ENCODE data around the gene NACA2.

NACA2 gene

GRCh38 chr17:61616783-61617182 is 25.8 kb upstream of the NACA2 start:
- H3K27ac ChIP-seq (ENCODE audit: low read depth, low read length) = no peak overlapping the region
- no peak overlapping the region for H3K4ac ChIP-seq (ENCODE audit: low read depth, low read length)
- H3K56ac ChIP-seq (ENCODE audit: low read length) = no peak overlapping the region
- no peak overlapping the region for H3K9ac ChIP-seq (ENCODE audit: low read length)
- H3K23ac ChIP-seq (ENCODE audit: low read length) = no peak overlapping the region
- no peak overlapping the region for H3K4me3 ChIP-seq (ENCODE audit: low read length)
- no peak overlapping the region for H3K4me2 ChIP-seq (ENCODE audit: low read length)
- no peak overlapping the region for H4K5ac ChIP-seq (ENCODE audit: low read length)
- no peak overlapping the region for H3K18ac ChIP-seq (ENCODE audit: low read length)
- H2BK15ac ChIP-seq (replicated peaks; ENCODE audit: low read depth) = no peak overlapping the region
- no peak overlapping the region for H2AK5ac ChIP-seq (ENCODE audit: low read length)
- H2BK5ac ChIP-seq (ENCODE audit: low read length) = no peak overlapping the region
- no peaks in the 10 kb centered on the region for H3K4me1 ChIP-seq (ENCODE audit: control insufficient read depth, low read depth, low read length)
- no peak overlapping the region for H4K8ac ChIP-seq (ENCODE audit: low read depth, low read length)
- DNase-seq = no peak
- no peaks in the 10 kb centered on the region for H3K27me3 ChIP-seq (ENCODE audit: insufficient read depth, low read length, poor library complexity)
- no peaks in the 10 kb centered on the region for H3K36me3 ChIP-seq (ENCODE audit: control insufficient read depth, insufficient read depth, low read length)
- no peaks in the 10 kb centered on the region for H3K79me2 ChIP-seq (ENCODE audit: control insufficient read depth, insufficient read depth, low read length)
- H2BK120ac ChIP-seq (ENCODE audit: low read depth, low read length) = no peak overlapping the region
- no peaks in the 10 kb centered on the region for H3K79me1 ChIP-seq (ENCODE audit: low read length)
- WGBS (ENCODE audit: extremely low coverage, insufficient coverage, low lambda C conversion rate) = no CpG with 5 or more reads among the region's 1 CpG

GRCh38 chr17:61614219-61614618 is 23.2 kb upstream of the NACA2 start:
- no peak overlapping the region for H3K23ac ChIP-seq (ENCODE audit: low read length)

GRCh38 chr17:61611323-61611722 is 20.3 kb upstream of the NACA2 start:
- Histone ChIP-seq H3K4ac (ENCODE audit: low read depth, low read length) (no peak overlapping the region), H3K27ac (ENCODE audit: low read depth, low read length) (no peak overlapping the region), H3K79me1 (ENCODE audit: low read length) (no peaks in the 10 kb centered on the region), H3K4me3 (ENCODE audit: low read length) (no peak overlapping the region), H2BK5ac (ENCODE audit: low read length) (no peak overlapping the region), H3K36me3 (ENCODE audit: control insufficient read depth, insufficient read depth, low read length) (no peaks in the 10 kb centered on the region), H3K27me3 (ENCODE audit: insufficient read depth, low read length, poor library complexity) (no peaks in the 10 kb centered on the region), H4K8ac (ENCODE audit: low read depth, low read length) (no peak overlapping the region), H3K23ac (ENCODE audit: low read length) (no peak overlapping the region), H2BK120ac (ENCODE audit: low read depth, low read length) (no peak overlapping the region), H3K18ac (ENCODE audit: low read length) (no peak overlapping the region), H3K9ac (ENCODE audit: low read length) (no peak overlapping the region), H3K4me2 (ENCODE audit: low read length) (no peak overlapping the region), H3K79me2 (ENCODE audit: control insufficient read depth, insufficient read depth, low read length) (no peaks in the 10 kb centered on the region), H3K56ac (ENCODE audit: low read length) (no peak overlapping the region), H2BK15ac (replicated peaks; ENCODE audit: low read depth) (no peak overlapping the region), H2AK5ac (ENCODE audit: low read length) (no peak overlapping the region), H4K5ac (ENCODE audit: low read length) (no peak overlapping the region), H3K4me1 (ENCODE audit: control insufficient read depth, low read depth, low read length) (no peaks in the 10 kb centered on the region)
- no peak for DNase-seq
- WGBS (ENCODE audit: extremely low coverage, insufficient coverage, low lambda C conversion rate) = 100% methylated on average over 1 of the region's 6 CpGs

More at GRCh38 chr17:61614219-61614618, 23.2 kb upstream of the NACA2 start:
- H3K4me3 ChIP-seq (ENCODE audit: low read length) = no peak overlapping the region
- no peaks in the 10 kb centered on the region for H3K4me1 ChIP-seq (ENCODE audit: control insufficient read depth, low read depth, low read length)
- H3K36me3 ChIP-seq (ENCODE audit: control insufficient read depth, insufficient read depth, low read length) = no peaks in the 10 kb centered on the region
- no peak overlapping the region for H2BK15ac ChIP-seq (replicated peaks; ENCODE audit: low read depth)
- no peak overlapping the region for H3K4ac ChIP-seq (ENCODE audit: low read depth, low read length)
- no peaks in the 10 kb centered on the region for H3K27me3 ChIP-seq (ENCODE audit: insufficient read depth, low read length, poor library complexity)
- no peak overlapping the region for H2AK5ac ChIP-seq (ENCODE audit: low read length)
- no peak overlapping the region for H3K9ac ChIP-seq (ENCODE audit: low read length)
- H3K27ac ChIP-seq (ENCODE audit: low read depth, low read length) = no peak overlapping the region
- H3K79me1 ChIP-seq (ENCODE audit: low read length) = no peaks in the 10 kb centered on the region
- no peak overlapping the region for H3K18ac ChIP-seq (ENCODE audit: low read length)
- no peak overlapping the region for H4K5ac ChIP-seq (ENCODE audit: low read length)
- H2BK5ac ChIP-seq (ENCODE audit: low read length) = no peak overlapping the region
- no peaks in the 10 kb centered on the region for H3K79me2 ChIP-seq (ENCODE audit: control insufficient read depth, insufficient read depth, low read length)
- H3K56ac ChIP-seq (ENCODE audit: low read length) = no peak overlapping the region
- DNase-seq = no peak
- no peak overlapping the region for H2BK120ac ChIP-seq (ENCODE audit: low read depth, low read length)
- no peak overlapping the region for H3K4me2 ChIP-seq (ENCODE audit: low read length)
- H4K8ac ChIP-seq (ENCODE audit: low read depth, low read length) = no peak overlapping the region

- Histone ChIP-seq H2BK5ac (ENCODE audit: low read length) (no peak overlapping the region), H4K8ac (ENCODE audit: low read depth, low read length) (no peak overlapping the region), H2BK15ac (replicated peaks; ENCODE audit: low read depth) (no peak overlapping the region), H3K79me1 (ENCODE audit: low read length) (no peaks in the 10 kb centered on the region), H3K27ac (ENCODE audit: low read depth, low read length) (no peak overlapping the region), H3K23ac (ENCODE audit: low read length) (no peak overlapping the region), H3K79me2 (ENCODE audit: control insufficient read depth, insufficient read depth, low read length) (no peaks in the 10 kb centered on the region), H4K5ac (ENCODE audit: low read length) (no peak overlapping the region), H2AK5ac (ENCODE audit: low read length) (no peak overlapping the region), H3K36me3 (ENCODE audit: control insufficient read depth, insufficient read depth, low read length) (no peaks in the 10 kb centered on the region), H3K9ac (ENCODE audit: low read length) (no peak overlapping the region), H3K4me3 (ENCODE audit: low read length) (no peak overlapping the region), H3K4me2 (ENCODE audit: low read length) (no peak overlapping the region), H2BK120ac (ENCODE audit: low read depth, low read length) (no peak overlapping the region), H3K56ac (ENCODE audit: low read length) (no peak overlapping the region), H3K4ac (ENCODE audit: low read depth, low read length) (no peak overlapping the region), H3K4me1 (ENCODE audit: control insufficient read depth, low read depth, low read length) (no peaks in the 10 kb centered on the region), H3K18ac (ENCODE audit: low read length) (no peak overlapping the region), H3K27me3 (ENCODE audit: insufficient read depth, low read length, poor library complexity) (no peaks in the 10 kb centered on the region)
- no peak for DNase-seq
Observed at GRCh38 chr17:61605692-61606091, 14.7 kb upstream of the NACA2 start.

GRCh38 chr17:61601297-61601696 is 10.3 kb upstream of the NACA2 start:
- no peak overlapping the region for H3K27ac ChIP-seq (ENCODE audit: low read depth, low read length)
- no peak overlapping the region for H3K4me2 ChIP-seq (ENCODE audit: low read length)
- no peaks in the 10 kb centered on the region for H3K36me3 ChIP-seq (ENCODE audit: control insufficient read depth, insufficient read depth, low read length)
- no peak overlapping the region for H2BK15ac ChIP-seq (replicated peaks; ENCODE audit: low read depth)
- DNase-seq = no peak
- H3K9ac ChIP-seq (ENCODE audit: low read length) = no peak overlapping the region
- no peak overlapping the region for H3K23ac ChIP-seq (ENCODE audit: low read length)
- no peaks in the 10 kb centered on the region for H3K27me3 ChIP-seq (ENCODE audit: insufficient read depth, low read length, poor library complexity)
- H3K79me2 ChIP-seq (ENCODE audit: control insufficient read depth, insufficient read depth, low read length) = no peaks in the 10 kb centered on the region
- no peak overlapping the region for H2AK5ac ChIP-seq (ENCODE audit: low read length)
- H3K79me1 ChIP-seq (ENCODE audit: low read length) = no peaks in the 10 kb centered on the region
- no peaks in the 10 kb centered on the region for H3K4me1 ChIP-seq (ENCODE audit: control insufficient read depth, low read depth, low read length)
- no peak overlapping the region for H2BK120ac ChIP-seq (ENCODE audit: low read depth, low read length)
- H2BK5ac ChIP-seq (ENCODE audit: low read length) = no peak overlapping the region
- H3K56ac ChIP-seq (ENCODE audit: low read length) = no peak overlapping the region
- H3K4ac ChIP-seq (ENCODE audit: low read depth, low read length) = no peak overlapping the region
- no peak overlapping the region for H3K18ac ChIP-seq (ENCODE audit: low read length)
- H4K5ac ChIP-seq (ENCODE audit: low read length) = no peak overlapping the region
- H4K8ac ChIP-seq (ENCODE audit: low read depth, low read length) = no peak overlapping the region
- WGBS (ENCODE audit: extremely low coverage, insufficient coverage, low lambda C conversion rate) = 100% methylated on average over 1 of the region's 4 CpGs
- no peak overlapping the region for H3K4me3 ChIP-seq (ENCODE audit: low read length)

- Histone ChIP-seq H3K4ac (ENCODE audit: low read depth, low read length) (no peak overlapping the region), H3K27me3 (ENCODE audit: insufficient read depth, low read length, poor library complexity) (no peaks in the 10 kb centered on the region)
- no CpG with 5 or more reads among the region's 2 CpGs for WGBS (ENCODE audit: extremely low coverage, insufficient coverage, low lambda C conversion rate)
Observed at GRCh38 chr17:61600621-61601020, 9.6 kb upstream of the NACA2 start.

More at GRCh38 chr17:61600621-61601020, 9.6 kb upstream of the NACA2 start:
- H3K18ac ChIP-seq (ENCODE audit: low read length) = no peak overlapping the region
- no peaks in the 10 kb centered on the region for H3K79me2 ChIP-seq (ENCODE audit: control insufficient read depth, insufficient read depth, low read length)
- H3K36me3 ChIP-seq (ENCODE audit: control insufficient read depth, insufficient read depth, low read length) = no peaks in the 10 kb centered on the region
- H3K4me1 ChIP-seq (ENCODE audit: control insufficient read depth, low read depth, low read length) = no peaks in the 10 kb centered on the region
- H3K79me1 ChIP-seq (ENCODE audit: low read length) = no peaks in the 10 kb centered on the region
- no peak overlapping the region for H2BK15ac ChIP-seq (replicated peaks; ENCODE audit: low read depth)
- no peak overlapping the region for H3K23ac ChIP-seq (ENCODE audit: low read length)
- H3K4me3 ChIP-seq (ENCODE audit: low read length) = no peak overlapping the region
- no peak overlapping the region for H2BK120ac ChIP-seq (ENCODE audit: low read depth, low read length)
- no peak overlapping the region for H3K56ac ChIP-seq (ENCODE audit: low read length)
- no peak overlapping the region for H2AK5ac ChIP-seq (ENCODE audit: low read length)
- no peak overlapping the region for H4K8ac ChIP-seq (ENCODE audit: low read depth, low read length)
- H3K9ac ChIP-seq (ENCODE audit: low read length) = no peak overlapping the region
- H4K5ac ChIP-seq (ENCODE audit: low read length) = no peak overlapping the region
- no peak overlapping the region for H3K4me2 ChIP-seq (ENCODE audit: low read length)
- DNase-seq = no peak
- H3K27ac ChIP-seq (ENCODE audit: low read depth, low read length) = no peak overlapping the region
- no peak overlapping the region for H2BK5ac ChIP-seq (ENCODE audit: low read length)
